Ishikawa (cell line): ENCODE data around the gene GFRA1.

ENCODE experiments used
- CEBPB ChIP-seq: IDR thresholded peaks from 2 replicates; pipeline ENCODE4 v1.6.1; 2012
- CREB1 ChIP-seq: IDR thresholded peaks from 2 replicates; pipeline ENCODE4 v1.6.1; 2012; ENCODE audit warnings: low read depth
- EGR1 ChIP-seq: IDR thresholded peaks from 2 replicates; pipeline ENCODE4 v1.6.1; 2012
- EP300 ChIP-seq: IDR thresholded peaks from 2 replicates; pipeline ENCODE4 v1.6.1; 2012; ENCODE audit warnings: borderline replicate concordance
- FOXM1 ChIP-seq: IDR thresholded peaks from 2 replicates; pipeline ENCODE4 v1.6.1; 2012; ENCODE audit warnings: low read depth, borderline replicate concordance
- MAX ChIP-seq: IDR thresholded peaks from 2 replicates; pipeline ENCODE4 v1.6.1; 2012
- NFIC ChIP-seq: IDR thresholded peaks from 2 replicates; pipeline ENCODE4 v1.6.1; 2012
- RAD21 ChIP-seq: IDR thresholded peaks from 2 replicates; pipeline ENCODE4 v1.6.1; 2012; ENCODE audit warnings: low read depth
- REST ChIP-seq: IDR thresholded peaks from 2 replicates; pipeline ENCODE4 v1.6.1; 2012; ENCODE audit warnings: low read depth, mild to moderate bottlenecking
- TAF1 ChIP-seq: IDR thresholded peaks from 2 replicates; pipeline ENCODE4 v1.6.1; 2012; ENCODE audit warnings: low read depth, mild to moderate bottlenecking
- TCF12 ChIP-seq: IDR thresholded peaks from 2 replicates; pipeline ENCODE4 v1.6.1; 2012; ENCODE audit warnings: low read depth
- TEAD4 ChIP-seq: IDR thresholded peaks from 2 replicates; pipeline ENCODE4 v1.6.1; 2012
- USF1 ChIP-seq: IDR thresholded peaks from 2 replicates; pipeline ENCODE4 v1.6.1; 2012
- YY1 ChIP-seq: IDR thresholded peaks from 2 replicates; pipeline ENCODE4 v1.6.1; 2012; ENCODE audit warnings: low read depth
- ZBTB7A ChIP-seq: IDR thresholded peaks from 2 replicates; pipeline ENCODE4 v1.6.1; 2012; ENCODE audit warnings: low read depth

Gene GFRA1

GRCh38 chr10:116259638-116260037, 13.4 kb downstream of the GFRA1 start:
- TF ChIP-seq FOXM1: no peak
- TF ChIP-seq YY1: no peak
- TF ChIP-seq EP300: no peak
- no peak for TF ChIP-seq REST
- no peak for TF ChIP-seq USF1
- TF ChIP-seq CEBPB: no peak

- TF ChIP-seq TEAD4: no peak
- TF ChIP-seq FOXM1: no peak
- TF ChIP-seq ZBTB7A: no peak
- TF ChIP-seq MAX: no peak
- no peak for TF ChIP-seq YY1
- TF ChIP-seq EP300: no peak
- no peak for TF ChIP-seq NFIC
- TF ChIP-seq USF1: no peak
- TF ChIP-seq RAD21: no peak
- no peak for TF ChIP-seq TAF1
- no peak for TF ChIP-seq CEBPB
- TF ChIP-seq CREB1: no peak
- TF ChIP-seq REST: no peak
- no peak for TF ChIP-seq EGR1
- no peak for TF ChIP-seq TCF12
Measured at GRCh38 chr10:116257785-116258184, 15.2 kb downstream of the GFRA1 start.

GRCh38 chr10:116256752-116257259, 16.2 kb downstream of the GFRA1 start:
- no peak for TF ChIP-seq RAD21

GRCh38 chr10:116255886-116256751, 16.9 kb downstream of the GFRA1 start:
- TF ChIP-seq CREB1 (no peak), YY1 (no peak), EP300 (no peak), ZBTB7A (no peak), CEBPB (no peak), TAF1 (no peak), MAX (no peak), EGR1 (no peak), TCF12 (no peak), REST (no peak), USF1 (no peak), RAD21 (no peak), FOXM1 (no peak), NFIC (no peak), TEAD4 (no peak)
